Subcutaneous adipose tissue (tissue), 4 donors: ENCODE results near the gene PTCRA. TPM values are rescaled to one million over a fixed set of nuclear protein-coding genes. Genes with fewer than 3 reads are reported as not detected.

Source experiments
- total RNA-seq, 4 donors: library from RNA; depleted of rRNA; stranded (reverse); fragments of >200 nt; gene quantifications; one replicate each; pipeline ENCODE4 v1.1.0, GENCODE V29; 2016
- TF ChIP-seq, protein P1 (sequence below): fragments of 450-650 bp; IDR thresholded peaks from one replicate; pipeline ENCODE4 v1.5.1; 2016; ENCODE audit warnings: low read depth, mild to moderate bottlenecking, control low read depth, antibody characterized with exemption, moderate library complexity

Gene PTCRA
- total RNA-seq, 4 donors from 2014 or later: 1.5 TPM; not detected in 3

GRCh38 chr6:42962502-42963178 is 46.8 kb downstream of the PTCRA start:
- TF ChIP-seq, protein P1, sequence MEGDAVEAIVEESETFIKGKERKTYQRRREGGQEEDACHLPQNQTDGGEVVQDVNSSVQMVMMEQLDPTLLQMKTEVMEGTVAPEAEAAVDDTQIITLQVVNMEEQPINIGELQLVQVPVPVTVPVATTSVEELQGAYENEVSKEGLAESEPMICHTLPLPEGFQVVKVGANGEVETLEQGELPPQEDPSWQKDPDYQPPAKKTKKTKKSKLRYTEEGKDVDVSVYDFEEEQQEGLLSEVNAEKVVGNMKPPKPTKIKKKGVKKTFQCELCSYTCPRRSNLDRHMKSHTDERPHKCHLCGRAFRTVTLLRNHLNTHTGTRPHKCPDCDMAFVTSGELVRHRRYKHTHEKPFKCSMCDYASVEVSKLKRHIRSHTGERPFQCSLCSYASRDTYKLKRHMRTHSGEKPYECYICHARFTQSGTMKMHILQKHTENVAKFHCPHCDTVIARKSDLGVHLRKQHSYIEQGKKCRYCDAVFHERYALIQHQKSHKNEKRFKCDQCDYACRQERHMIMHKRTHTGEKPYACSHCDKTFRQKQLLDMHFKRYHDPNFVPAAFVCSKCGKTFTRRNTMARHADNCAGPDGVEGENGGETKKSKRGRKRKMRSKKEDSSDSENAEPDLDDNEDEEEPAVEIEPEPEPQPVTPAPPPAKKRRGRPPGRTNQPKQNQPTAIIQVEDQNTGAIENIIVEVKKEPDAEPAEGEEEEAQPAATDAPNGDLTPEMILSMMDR: no peak

DNA sequence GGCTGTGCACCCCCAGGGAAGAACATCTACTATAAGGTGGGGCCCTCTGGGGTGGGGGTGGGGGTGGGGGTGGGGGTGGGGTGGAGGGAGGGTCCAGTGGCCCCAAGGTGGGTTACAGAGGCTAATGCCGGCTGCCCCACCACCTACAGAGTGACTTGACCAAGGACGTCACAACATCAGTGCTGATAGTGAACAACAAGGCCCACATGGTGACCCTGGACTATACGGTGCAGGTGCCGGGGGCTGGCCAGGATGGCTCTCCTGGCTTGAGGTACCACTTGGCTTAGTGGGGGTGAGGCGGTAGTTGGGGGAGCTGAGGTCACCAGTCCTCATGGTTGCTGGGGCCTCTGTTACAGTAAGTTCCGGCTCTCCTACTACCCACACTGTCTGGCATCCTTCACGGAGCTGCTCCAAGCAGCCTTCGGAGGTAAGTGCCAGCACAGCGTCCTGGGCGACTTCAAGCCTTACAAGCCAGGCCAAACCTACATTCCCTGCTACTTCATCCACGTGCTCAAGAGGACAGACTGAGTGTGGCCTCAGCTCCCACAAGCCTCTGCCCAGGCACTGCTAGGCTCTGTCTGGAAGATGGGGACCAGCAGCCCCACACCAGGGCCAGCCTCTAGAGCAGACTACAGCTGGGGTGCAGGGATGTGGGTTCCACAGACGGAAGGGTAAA is 47.5 kb downstream of the PTCRA start:
- TF ChIP-seq, protein P1: no peak

DNA sequence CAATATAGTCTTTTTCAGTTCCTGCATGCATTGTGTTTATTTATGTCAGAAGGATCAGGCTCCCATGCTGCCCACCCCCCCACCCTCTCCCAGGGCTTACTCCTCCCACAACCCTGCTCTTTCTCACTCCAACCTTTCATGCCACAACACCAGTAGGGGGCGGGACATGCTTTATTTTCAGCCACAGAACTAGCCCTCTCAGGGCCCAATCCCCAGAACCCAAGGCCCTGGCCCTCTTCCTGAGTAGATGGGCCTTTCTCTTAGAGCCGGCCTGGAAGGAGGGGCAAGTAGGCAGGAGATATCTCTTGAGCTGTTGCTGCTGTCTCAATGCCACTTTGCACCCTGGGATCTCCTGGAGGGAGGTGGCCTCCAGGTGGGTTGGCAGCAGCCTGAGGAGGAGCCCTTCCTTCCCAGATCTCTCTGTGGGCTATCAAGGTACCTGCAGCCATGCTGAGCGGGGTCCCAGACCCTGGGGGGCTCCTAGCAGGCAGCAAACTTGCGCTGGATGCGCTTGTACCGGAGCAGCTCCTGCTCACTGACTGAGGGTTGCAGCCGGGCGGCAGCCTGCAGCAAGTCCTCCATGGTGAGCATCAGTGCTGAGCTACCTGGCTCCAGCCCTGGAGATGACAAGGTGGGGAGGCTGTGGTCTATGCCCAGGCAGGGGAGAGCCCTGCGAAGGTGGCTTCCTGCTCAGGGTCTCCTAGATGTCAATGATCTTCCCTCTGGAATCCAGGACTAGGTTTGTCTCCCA is 48.2 kb downstream of the PTCRA start:
- TF ChIP-seq, protein P1: no peak

- TF ChIP-seq, protein P1: no peak
Measured at GRCh38 chr6:42966571-42966970, 50.7 kb downstream of the PTCRA start.

GRCh38 chr6:42967228-42967627 is 51.4 kb downstream of the PTCRA start:
- TF ChIP-seq, protein P1: no peak

GRCh38 chr6:42968126-42968701 is 52.4 kb downstream of the PTCRA start:
- TF ChIP-seq, protein P1: no peak

GRCh38 chr6:42968783-42969182 is 52.9 kb downstream of the PTCRA start:
- TF ChIP-seq, protein P1: no peak
